ENCODE results near the gene KIRREL2. TPM values are rescaled to one million over a fixed set of nuclear protein-coding genes. Genes with fewer than 3 reads are reported as not detected.

Gene KIRREL2
- total and polyA plus RNA-seq, 3 donors from 2014 or later = 0.56 to 0.87 (median 0.84) TPM

DNA sequence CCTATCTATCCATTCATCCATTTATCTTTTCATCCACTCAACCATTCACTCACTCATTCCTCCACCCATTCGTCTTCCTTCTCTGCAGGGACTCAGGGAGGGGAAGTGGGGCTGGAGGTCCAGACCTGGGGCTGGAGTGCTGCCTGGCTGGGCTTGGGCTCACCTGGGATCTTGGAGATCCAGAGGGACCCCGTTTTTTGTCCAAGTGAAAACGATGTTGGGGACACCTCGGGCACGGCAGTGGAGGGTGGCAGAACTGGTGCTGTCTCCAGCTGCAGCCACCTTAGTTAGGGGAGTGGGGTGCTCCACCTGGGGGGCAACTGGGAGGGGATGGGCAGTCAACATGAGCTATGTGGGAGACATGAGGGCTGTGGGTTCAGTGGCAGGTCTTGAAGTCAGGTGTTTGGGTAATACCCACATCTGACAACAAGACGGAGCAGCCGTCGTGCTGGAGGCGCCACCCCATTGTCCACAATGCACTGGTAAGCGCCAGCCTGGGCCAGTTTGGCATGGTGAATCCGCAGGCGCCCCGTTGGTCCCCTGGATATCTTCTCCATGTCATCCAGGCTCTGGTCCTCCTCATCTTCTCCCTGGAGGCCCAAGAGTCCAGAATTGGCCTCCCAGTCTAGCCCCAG lies 14.6 kb upstream of the KIRREL2 start:
- no peaks in the 10 kb centered on the region for H3K4me1 ChIP-seq
- 81 to 89% methylated on average over 10 to 13 of the region's 13 CpGs for WGBS, 2 donors
- intact Hi-C loops (cut with DNase I; ENCODE audit: low total_unique reads) = no loop called here
- no peaks in the 10 kb centered on the region for H3K27me3 ChIP-seq
- no peak for TF ChIP-seq CTCF (IDR thresholded peaks at IDR 0.05)
- TF ChIP-seq POLR2A (IDR thresholded peaks at IDR 0.05) = no peak
- DNase-seq = no peak
- H3K36me3 ChIP-seq (ENCODE audit: low read depth, missing control alignments) = no peaks in the 10 kb centered on the region
- H3K27ac ChIP-seq = no peak overlapping the region
- no peak overlapping the region for H3K4me3 ChIP-seq
- H3K9me3 ChIP-seq = no peaks in the 10 kb centered on the region

DNA sequence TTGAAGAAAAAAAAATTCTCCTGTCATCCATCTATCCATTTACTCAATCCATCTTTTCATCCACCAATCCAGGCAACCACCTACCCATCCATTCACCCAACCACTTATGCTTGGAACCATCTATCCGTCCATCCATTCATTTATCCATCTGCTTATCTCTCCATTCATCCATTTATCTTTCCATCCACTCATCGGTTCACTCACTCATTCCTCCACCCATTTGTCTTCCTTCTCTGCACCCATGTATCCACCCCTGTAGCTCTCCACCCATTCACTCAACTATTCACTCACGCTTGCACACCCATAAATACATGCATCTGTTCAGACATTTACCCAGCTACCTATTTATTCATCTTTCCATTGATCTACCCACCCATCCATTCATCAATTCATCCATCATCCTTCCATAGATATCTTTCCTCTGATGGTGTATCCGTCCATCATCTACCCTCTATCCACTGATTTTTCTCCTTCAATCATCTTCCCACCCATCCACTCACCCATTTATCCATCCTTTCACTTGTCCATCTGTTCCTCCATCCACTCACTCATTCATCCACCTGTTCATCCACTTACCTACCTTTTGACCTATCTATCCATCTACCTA lies 13.9 kb upstream of the KIRREL2 start:
- H3K36me3 ChIP-seq (ENCODE audit: low read depth, missing control alignments) = no peaks in the 10 kb centered on the region
- WGBS, 2 donors = 83 to 86% methylated on average over 4 of the region's 4 CpGs
- intact Hi-C loops (cut with DNase I; ENCODE audit: low total_unique reads) = no loop called here
- H3K9me3 ChIP-seq = no peaks in the 10 kb centered on the region
- no peak overlapping the region for H3K27ac ChIP-seq
- DNase-seq = no peak
- no peak overlapping the region for H3K4me3 ChIP-seq
- no peaks in the 10 kb centered on the region for H3K27me3 ChIP-seq
- TF ChIP-seq POLR2A (IDR thresholded peaks at IDR 0.05) (no peak), CTCF (IDR thresholded peaks at IDR 0.05) (no peak)
- no peaks in the 10 kb centered on the region for H3K4me1 ChIP-seq

- Histone ChIP-seq H3K9me3 (no peaks in the 10 kb centered on the region), H3K4me1 (no peaks in the 10 kb centered on the region), H3K4me3 (no peak overlapping the region), H3K27ac (no peak overlapping the region), H3K27me3 (no peaks in the 10 kb centered on the region), H3K36me3 (ENCODE audit: low read depth, missing control alignments) (no peaks in the 10 kb centered on the region)
- TF ChIP-seq CTCF (IDR thresholded peaks at IDR 0.05) (no peak), POLR2A (IDR thresholded peaks at IDR 0.05) (no peak)
- intact Hi-C loops (cut with DNase I; ENCODE audit: low total_unique reads) = no loop called here
- peak; percentile 63 for DNase-seq
- 5 to 9% methylated on average over 19 to 41 of the region's 42 CpGs for WGBS, 2 donors
Observed at GRCh38 chr19:35843676-35844481, 12.8 kb upstream of the KIRREL2 start.

- no peaks in the 10 kb centered on the region for H3K4me1 ChIP-seq
- no peak overlapping the region for H3K27ac ChIP-seq
- no peaks in the 10 kb centered on the region for H3K27me3 ChIP-seq
- H3K9me3 ChIP-seq = no peaks in the 10 kb centered on the region
- H3K36me3 ChIP-seq (ENCODE audit: low read depth, missing control alignments) = no peaks in the 10 kb centered on the region
- DNase-seq = no peak
- intact Hi-C loops (cut with DNase I; ENCODE audit: low total_unique reads) = no loop called here
- WGBS, 2 donors = 37 to 39% methylated on average over 16 of the region's 16 CpGs
- H3K4me3 ChIP-seq = no peak overlapping the region
- TF ChIP-seq POLR2A (IDR thresholded peaks at IDR 0.05) (no peak), CTCF (IDR thresholded peaks at IDR 0.05) (no peak)
Observed at GRCh38 chr19:35844482-35845214, 12.1 kb upstream of the KIRREL2 start.

Measured in testis (tissue), 3 donors.